ENCODE data around the gene TRAPPC14.

Gene TRAPPC14

GRCh38 chr7:100152937-100153666 lies 5.4 kb downstream of the TRAPPC14 start:
- ATAC-seq (ENCODE audit: low read depth) (no peak), DNase-seq (ENCODE audit: low spot score) (no peak)
- no peak overlapping the region for H3K27ac ChIP-seq (ENCODE audit: poor library complexity, severe bottlenecking)
- peaks cover 59% of the 10 kb centered on the region for H3K36me3 ChIP-seq (ENCODE audit: low read depth)
- TF ChIP-seq CTCF (IDR thresholded peaks at IDR 0.05; ENCODE audit: poor library complexity, severe bottlenecking) = no peak
- no peak overlapping the region for H3K4me3 ChIP-seq (ENCODE audit: severe bottlenecking)
- H3K4me1 ChIP-seq (ENCODE audit: insufficient read depth, poor library complexity, severe bottlenecking) = peaks cover 8% of the 10 kb centered on the region
- no peaks in the 10 kb centered on the region for H3K9me3 ChIP-seq (ENCODE audit: severe bottlenecking)
- no peaks in the 10 kb centered on the region for H3K27me3 ChIP-seq (ENCODE audit: insufficient read depth, poor library complexity, severe bottlenecking)

DNA sequence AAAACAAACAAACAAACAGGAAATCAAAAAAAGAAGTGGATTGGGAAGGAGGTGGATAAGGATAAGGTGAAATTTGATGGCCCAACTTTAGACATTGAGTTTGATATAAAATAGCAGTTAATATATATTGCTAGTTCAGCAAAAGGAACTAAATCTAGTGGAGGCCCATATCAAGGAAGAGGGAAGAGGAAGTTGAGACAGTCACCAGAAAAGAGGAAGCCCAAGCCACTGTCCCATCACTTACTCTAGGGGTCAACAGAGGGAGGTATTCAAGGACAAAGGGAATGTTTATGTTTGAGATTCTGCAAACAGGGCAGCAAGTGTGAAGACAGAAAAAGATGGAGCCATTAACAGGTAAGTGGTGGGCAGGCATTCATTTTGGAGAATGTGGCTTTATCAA lies 6.1 kb downstream of the TRAPPC14 start:
- Histone ChIP-seq H3K9me3 (ENCODE audit: severe bottlenecking) (no peaks in the 10 kb centered on the region), H3K27ac (ENCODE audit: poor library complexity, severe bottlenecking) (no peak overlapping the region), H3K4me3 (ENCODE audit: severe bottlenecking) (no peak overlapping the region), H3K36me3 (ENCODE audit: low read depth) (peaks cover 57% of the 10 kb centered on the region), H3K27me3 (ENCODE audit: insufficient read depth, poor library complexity, severe bottlenecking) (no peaks in the 10 kb centered on the region), H3K4me1 (ENCODE audit: insufficient read depth, poor library complexity, severe bottlenecking) (peaks cover 8% of the 10 kb centered on the region)
- no peak for DNase-seq (ENCODE audit: low spot score)
- no peak for TF ChIP-seq CTCF (IDR thresholded peaks at IDR 0.05; ENCODE audit: poor library complexity, severe bottlenecking)
- ATAC-seq (ENCODE audit: low read depth) = no peak

DNA sequence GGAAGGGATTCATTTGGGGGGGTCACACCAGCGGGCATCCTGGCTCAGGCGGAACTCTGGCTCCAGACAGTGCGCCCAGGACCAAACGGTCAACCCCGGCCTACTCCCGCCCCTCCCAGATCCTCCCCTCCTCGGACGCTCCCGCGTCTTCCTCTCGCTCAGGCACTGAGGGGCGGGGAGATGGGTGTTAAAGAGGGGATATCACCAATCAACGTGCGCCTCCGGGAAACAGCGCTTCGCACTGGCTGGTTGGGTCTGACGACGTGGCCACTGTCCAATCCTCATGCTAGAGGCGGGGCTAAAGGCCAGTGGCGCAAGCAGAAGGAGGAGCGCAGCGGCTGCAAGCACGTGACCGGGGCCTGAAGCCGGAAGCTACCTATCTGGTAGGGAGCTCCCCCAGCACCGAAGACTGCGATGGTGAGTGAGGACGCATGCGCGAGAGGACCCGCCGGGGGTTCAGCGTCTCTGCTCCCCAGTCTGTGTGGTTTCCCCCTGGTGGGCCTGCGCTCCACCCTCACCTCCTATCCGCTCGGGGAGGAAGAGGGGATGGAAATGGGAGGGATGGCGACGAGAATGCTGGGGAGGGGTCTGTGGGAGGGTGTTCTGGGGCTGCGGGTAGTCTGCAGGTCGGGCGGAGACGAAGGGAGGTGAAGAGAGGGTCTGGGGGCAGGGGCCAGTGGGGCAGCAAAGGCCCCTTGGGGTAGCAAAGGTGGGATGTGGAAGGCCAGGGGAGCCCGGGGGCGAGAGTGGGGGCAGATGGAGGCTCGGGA lies 9.8 kb downstream of the TRAPPC14 start, which contains the start of gene LAMTOR4:
Gene LAMTOR4, plus strand, starts transcription at position 360 of the 770 bp plus-strand sequence. Its CDS starts 55 bp downstream, at position 415.
- no peak for TF ChIP-seq CTCF (IDR thresholded peaks at IDR 0.05; ENCODE audit: poor library complexity, severe bottlenecking)
- Histone ChIP-seq H3K9me3 (ENCODE audit: severe bottlenecking) (no peaks in the 10 kb centered on the region), H3K27ac (ENCODE audit: poor library complexity, severe bottlenecking) (peak within 1 kb of the TSS; percentile 32), H3K27me3 (ENCODE audit: insufficient read depth, poor library complexity, severe bottlenecking) (no peaks in the 10 kb centered on the region), H3K4me1 (ENCODE audit: insufficient read depth, poor library complexity, severe bottlenecking) (peaks cover 8% of the 10 kb centered on the region), H3K36me3 (ENCODE audit: low read depth) (peaks cover 33% of the 10 kb centered on the region; the same call in 1 of the 2 replicates), H3K4me3 (ENCODE audit: severe bottlenecking) (peak within 1 kb of the TSS; percentile 69)
- ATAC-seq (ENCODE audit: low read depth) (peak; percentile 99), DNase-seq (ENCODE audit: low spot score) (peak; percentile 99)

GRCh38 chr7:100148225-100148558 lies 10.3 kb downstream of the TRAPPC14 start:
- Histone ChIP-seq H3K4me1 (ENCODE audit: insufficient read depth, poor library complexity, severe bottlenecking) (peaks cover 8% of the 10 kb centered on the region), H3K36me3 (ENCODE audit: low read depth) (peaks cover 27% of the 10 kb centered on the region; the same call in 1 of the 2 replicates), H3K9me3 (ENCODE audit: severe bottlenecking) (no peaks in the 10 kb centered on the region), H3K27ac (ENCODE audit: poor library complexity, severe bottlenecking) (no peak overlapping the region), H3K4me3 (ENCODE audit: severe bottlenecking) (peak overlapping the region; percentile 69), H3K27me3 (ENCODE audit: insufficient read depth, poor library complexity, severe bottlenecking) (no peaks in the 10 kb centered on the region)
- no peak for ATAC-seq (ENCODE audit: low read depth)
- no peak for TF ChIP-seq CTCF (IDR thresholded peaks at IDR 0.05; ENCODE audit: poor library complexity, severe bottlenecking)
- DNase-seq (ENCODE audit: low spot score) = no peak
